Left lobe of liver (tissue), 2 donors: ENCODE measurements around the gene CAPZA1. TPM values are rescaled to one million over a fixed set of nuclear protein-coding genes. Genes with fewer than 3 reads are reported as not detected.
"Not testable (repeated sequence)": the region's sequence is repeated elsewhere in the genome, so short reads cannot be mapped to it uniquely, and the experiment has no call there.

Experiments
- ATAC-seq: fragments of 200-7000 bp; cut with Tn5 transposase; one replicate; pipeline ENCODE4 v1.9.1; 2020; ENCODE audit warnings: mild to moderate bottlenecking, moderate library complexity
- DNase-seq: peaks from one replicate; pipeline ENCODE4 v3.0.0-alpha.2; 2020; ENCODE audit warnings: low spot score
- total RNA-seq: library from RNA; stranded (reverse); gene quantifications from one replicate; pipeline ENCODE4 v1.2.1, GENCODE V29; 2021
- donor health status: DM: no; HTN: no; CAD: no; lungs with moderate emphysema.
- donor health status: DM: no; HTN: yes; CAD: no.

The CAPZA1 gene
- 32.8 TPM for total RNA-seq

GRCh38 chr1:112619518-112620376 is at the start of gene CAPZA1:
TSS of gene CAPZA1 (plus strand) at chr1:112619832. CDS start at chr1:112619845, 13 bp downstream.
- DNase-seq = peak; percentile 93
- peak; percentile 92 for ATAC-seq

GRCh38 chr1:112575154-112575804 is 44.4 kb upstream of the CAPZA1 start:
- ATAC-seq (no peak), DNase-seq (no peak)

GRCh38 chr1:112576240-112576639 is 43.4 kb upstream of the CAPZA1 start:
- DNase-seq = no peak
- ATAC-seq = no peak

- DNase-seq (no peak), ATAC-seq (no peak)
Measured at GRCh38 chr1:112579801-112580510, 39.7 kb upstream of the CAPZA1 start.

GRCh38 chr1:112581586-112582192 is 37.9 kb upstream of the CAPZA1 start:
- DNase-seq (no peak), ATAC-seq (no peak)

GRCh38 chr1:112583366-112583765 is 36.3 kb upstream of the CAPZA1 start:
- ATAC-seq (no peak), DNase-seq (no peak)

GRCh38 chr1:112589766-112590165 is 29.9 kb upstream of the CAPZA1 start:
- ATAC-seq = no peak
- no peak for DNase-seq

- no peak for DNase-seq
- no peak for ATAC-seq
Measured at GRCh38 chr1:112594208-112594876, 25.3 kb upstream of the CAPZA1 start.

- ATAC-seq (no peak), DNase-seq (no peak)
Measured at GRCh38 chr1:112599477-112599876, 20.2 kb upstream of the CAPZA1 start.

GRCh38 chr1:112603012-112603411 is 16.6 kb upstream of the CAPZA1 start:
- ATAC-seq (no peak), DNase-seq (no peak)

GRCh38 chr1:112603541-112603940 is 16.1 kb upstream of the CAPZA1 start:
- no peak for ATAC-seq

GRCh38 chr1:112605633-112606327 is 13.9 kb upstream of the CAPZA1 start:
- no peak for DNase-seq
- no peak for ATAC-seq

More at GRCh38 chr1:112603541-112603940, 16.1 kb upstream of the CAPZA1 start:
- no peak for DNase-seq

GRCh38 chr1:112614460-112615065 is 5.1 kb upstream of the CAPZA1 start:
- DNase-seq (no peak), ATAC-seq (no peak)

GRCh38 chr1:112618114-112618720 is 1.4 kb upstream of the CAPZA1 start:
- ATAC-seq = no peak

GRCh38 chr1:112618721-112619517 is 713 bp upstream of the CAPZA1 start, which contains the start of gene ST7L:
TSS of gene ST7L (minus strand) at chr1:112619141. CDS start at chr1:112619113, 28 bp downstream.
- ATAC-seq = peak; percentile 92

More at GRCh38 chr1:112618114-112618720, 1.4 kb upstream of the CAPZA1 start:
- no peak for DNase-seq

GRCh38 chr1:112620377-112620695 is 704 bp downstream of the CAPZA1 start:
- ATAC-seq (no peak), DNase-seq (no peak)

More at GRCh38 chr1:112618721-112619517, 713 bp upstream of the CAPZA1 start, which contains the start of gene ST7L:
- peak; percentile 87 for DNase-seq

GRCh38 chr1:112624493-112624892 is 4.9 kb downstream of the CAPZA1 start:
- not testable (repeated sequence) for DNase-seq, ATAC-seq

GRCh38 chr1:112625696-112626095 is 6.1 kb downstream of the CAPZA1 start:
- no peak for DNase-seq

More at GRCh38 chr1:112625696-112626095, 6.1 kb downstream of the CAPZA1 start:
- peak; percentile 17 for ATAC-seq
